HG03139 (cell line): ENCODE data around the gene ZMYM3.

ENCODE experiments used
- ATAC-seq: cut with Tn5 transposase; IDR thresholded peaks from one replicate; pipeline ENCODE4 v1.9.1; 2021; ENCODE audit not compliant: unreplicated experiment

The ZMYM3 gene

DNA sequence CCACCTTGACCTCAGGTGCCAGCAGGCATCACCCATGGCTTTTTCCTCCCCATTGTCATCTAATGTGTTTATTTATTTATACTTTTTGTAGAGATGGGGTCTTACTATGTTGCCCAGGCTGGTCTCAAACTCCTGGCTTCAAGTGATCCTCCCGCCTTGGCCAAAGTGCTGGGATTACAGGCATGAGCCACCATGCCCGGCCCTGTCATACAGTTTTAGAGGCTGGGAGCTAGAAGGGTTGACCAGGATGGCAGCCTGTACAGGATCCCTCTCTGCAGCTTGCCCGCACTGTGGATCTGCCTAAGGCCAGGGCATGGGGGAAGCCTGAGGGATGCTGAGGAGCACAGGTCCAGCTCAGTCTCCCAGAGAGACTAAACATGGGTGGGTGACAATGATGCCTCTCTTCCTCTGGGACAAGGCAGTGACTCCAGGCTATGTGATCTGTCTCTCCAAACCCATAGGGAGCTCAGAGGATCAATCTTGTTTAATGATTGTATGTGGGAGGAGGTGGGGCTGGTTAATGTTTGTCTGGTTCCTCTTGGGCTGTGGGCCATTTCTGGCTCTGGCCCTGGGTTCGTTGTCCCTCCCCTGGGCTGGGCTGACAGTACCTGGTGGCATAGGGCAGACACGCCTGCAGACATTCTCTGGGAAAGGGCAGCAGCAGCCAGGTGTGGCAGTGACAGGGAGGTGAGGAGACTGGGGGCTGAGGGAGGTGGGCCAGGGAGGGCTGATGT lies 39.2 kb downstream of the ZMYM3 start:
- ATAC-seq = no peak

DNA sequence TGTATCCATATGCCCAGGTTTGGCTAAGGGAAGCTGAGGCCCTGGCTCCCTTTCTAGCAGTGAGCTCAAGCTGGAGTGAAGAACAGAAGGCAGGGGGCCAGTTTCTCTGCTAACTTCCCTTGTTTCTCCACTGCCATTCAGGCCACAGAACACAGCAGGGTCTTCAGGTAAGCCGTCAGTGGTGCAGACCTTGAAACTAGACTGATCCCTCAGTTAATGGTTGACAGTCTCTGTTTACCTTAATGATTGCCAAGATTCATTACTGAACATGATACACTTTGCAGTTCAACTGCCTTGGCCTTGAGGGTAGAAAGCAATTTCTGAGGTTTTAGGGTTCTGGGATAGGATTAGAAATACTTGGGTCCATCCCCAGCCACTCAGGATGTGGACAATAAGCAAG lies 39.8 kb downstream of the ZMYM3 start:
- no peak for ATAC-seq

DNA sequence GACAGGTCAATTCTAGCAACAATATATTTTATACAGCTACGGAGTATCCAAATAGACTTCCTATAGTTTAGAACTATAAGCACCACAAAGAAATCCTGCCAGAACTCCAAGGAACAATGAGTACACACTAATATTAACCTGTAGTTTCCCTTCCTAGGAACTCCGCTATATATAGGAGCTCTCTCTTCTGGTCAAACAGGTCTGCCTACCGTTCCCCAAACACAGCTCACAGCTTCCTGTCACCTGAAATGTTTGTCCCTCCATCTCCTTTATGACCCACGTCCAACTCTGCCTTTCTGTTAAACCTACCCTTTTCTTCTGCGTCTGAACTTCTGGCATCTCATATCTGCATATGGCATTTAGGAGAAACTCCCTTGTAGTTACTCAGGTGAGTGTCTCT lies 41.4 kb downstream of the ZMYM3 start:
- ATAC-seq = no peak

DNA sequence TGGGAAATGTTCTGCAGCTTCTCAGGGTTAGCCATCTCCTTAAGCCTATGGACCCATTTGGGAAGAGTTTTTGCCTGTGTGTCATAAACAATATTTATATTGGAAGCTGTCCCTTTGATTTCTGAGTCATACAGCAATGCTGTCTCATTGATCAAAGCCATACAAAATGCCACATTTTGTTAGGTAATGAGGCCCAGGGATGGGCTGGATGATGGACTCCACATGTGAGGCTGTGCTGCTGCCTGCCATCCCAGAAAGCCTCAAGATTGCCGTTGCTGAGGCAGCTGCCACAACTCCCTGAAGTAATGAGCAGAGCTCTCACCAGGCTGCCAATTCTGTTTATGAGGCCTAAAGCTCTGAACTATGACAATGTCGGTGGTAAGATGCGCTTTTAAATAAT lies 43.1 kb downstream of the ZMYM3 start:
- no peak for ATAC-seq

DNA sequence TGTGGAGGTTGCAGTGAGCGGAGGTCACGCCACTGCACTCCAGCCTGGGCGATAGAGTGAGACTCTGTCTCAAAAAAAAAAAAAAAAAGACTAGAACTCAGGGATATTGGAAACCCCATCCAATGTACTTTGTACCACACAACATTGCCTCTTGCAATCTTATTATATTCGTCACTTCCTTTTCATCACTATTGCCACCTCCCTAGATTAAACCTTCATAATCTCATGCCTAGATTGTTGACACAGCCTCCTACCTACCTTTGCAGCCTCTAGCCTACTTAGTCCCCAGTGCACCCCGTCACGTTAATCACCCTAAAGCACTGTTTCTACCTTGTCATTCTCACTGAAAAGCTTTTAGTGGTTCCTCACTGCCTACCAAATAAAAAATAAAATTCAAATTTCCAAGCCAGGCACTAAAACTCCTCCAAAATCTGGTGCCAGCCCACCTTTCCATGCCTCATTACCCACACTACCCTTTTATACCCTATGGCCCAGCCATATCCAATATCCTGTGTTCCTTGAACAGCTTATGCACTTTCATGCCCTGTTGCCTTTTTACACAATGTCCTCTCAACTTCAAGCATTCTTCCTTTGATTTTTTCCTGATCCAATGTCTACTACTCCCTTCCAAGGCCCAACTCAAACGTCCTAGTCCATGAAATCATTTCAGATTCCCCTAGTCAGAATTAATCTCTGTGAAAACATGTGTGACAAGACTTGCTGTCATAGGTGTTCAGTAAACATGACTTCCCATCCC lies 54.5 kb downstream of the ZMYM3 start:
- ATAC-seq = no peak

DNA sequence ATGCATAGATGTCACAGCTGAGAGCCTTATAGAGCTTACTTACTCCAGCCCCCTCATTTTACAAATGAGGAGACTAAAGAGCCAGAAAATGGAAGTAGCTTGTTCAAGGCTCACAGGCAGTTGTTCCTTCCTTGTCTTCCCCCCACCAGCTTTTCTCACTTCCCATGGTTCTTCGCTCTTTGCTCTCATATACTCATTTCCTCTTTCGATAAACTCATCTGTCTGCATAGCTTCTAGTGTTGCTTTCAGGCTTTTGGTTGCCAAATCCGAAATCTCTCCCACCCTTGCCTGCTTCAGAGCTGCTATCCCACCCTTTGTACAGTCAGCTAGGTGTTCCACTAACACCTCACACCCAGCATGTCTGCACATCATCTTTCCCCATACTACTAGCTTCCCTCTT lies 55.9 kb downstream of the ZMYM3 start:
- peak; percentile 70 for ATAC-seq

DNA sequence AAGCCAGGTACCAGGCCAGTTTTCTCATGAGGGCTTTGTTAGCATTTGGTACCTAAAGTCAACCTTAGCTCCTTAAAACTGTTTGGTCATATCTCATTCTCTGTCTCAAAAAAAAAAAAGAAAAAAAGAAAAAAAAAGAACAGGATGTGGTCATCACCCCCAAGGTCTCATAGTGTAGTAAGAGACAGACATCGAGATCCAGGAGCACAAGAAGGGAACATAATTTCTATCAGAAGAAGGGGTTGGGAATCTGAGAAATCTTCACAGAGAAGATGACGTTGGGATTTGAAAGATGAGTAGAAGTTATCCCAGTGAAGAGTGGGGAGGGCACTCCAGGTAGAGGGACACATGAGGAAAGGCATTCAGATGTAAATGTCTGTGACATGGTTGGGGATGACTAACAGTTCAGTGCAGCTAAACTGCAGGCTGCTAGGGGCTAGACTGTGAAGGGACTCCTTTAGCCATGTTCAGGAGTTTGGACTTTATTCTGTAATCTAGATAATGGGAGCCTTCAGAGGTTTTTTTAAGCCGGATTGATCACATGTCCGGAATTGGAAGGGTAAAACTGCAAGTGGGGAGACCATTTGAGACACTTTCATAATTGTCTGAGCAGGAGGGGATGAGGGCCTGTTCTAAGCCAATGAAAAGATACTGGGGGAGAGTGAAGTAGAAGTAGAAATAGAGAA lies 57.8 kb downstream of the ZMYM3 start:
- ATAC-seq = no peak

DNA sequence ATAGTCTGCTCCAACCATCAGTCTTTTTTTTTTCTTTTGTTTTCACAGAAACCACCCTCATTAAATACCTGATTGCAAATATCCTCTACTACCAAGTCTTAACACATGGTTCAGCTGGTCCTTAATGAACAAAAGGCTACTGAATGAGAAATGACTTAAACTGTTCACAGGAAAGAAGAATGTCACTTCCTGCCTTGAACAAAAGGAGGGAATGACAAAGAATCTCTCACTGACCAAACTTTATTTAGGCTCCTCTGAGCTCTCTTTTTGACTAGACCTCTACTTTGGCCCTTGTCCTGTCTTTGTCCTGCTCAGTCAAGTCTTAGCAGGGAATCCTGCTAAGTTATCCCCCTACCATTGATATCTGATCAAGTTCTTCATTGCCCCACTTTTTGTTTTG lies 62.7 kb downstream of the ZMYM3 start:
- ATAC-seq = no peak
